NCI-H2029 treated with DMSO at 0.1 percent for 48 hours (cell line): ENCODE results near the gene RELN.
"Not testable (repeated sequence)": the region's sequence is repeated elsewhere in the genome, so short reads cannot be mapped to it uniquely, and the experiment has no call there.

Experiments used
- DNase-seq: peaks from one replicate; lab custom pipeline; 2025; lab: John Stamatoyannopoulos, UW

The RELN gene

GRCh38 chr7:103989200-103989784, at the start of gene RELN:
Gene RELN (minus strand): TSS chr7:103989658. CDS start chr7:103989356, 302 bp downstream.
- DNase-seq, result no peak

- DNase-seq, result no peak
Measured at GRCh38 chr7:104038136-104038535, 48.7 kb upstream of the RELN start.

GRCh38 chr7:104036889-104037288, 47.4 kb upstream of the RELN start:
- DNase-seq, result not testable (repeated sequence)

- no peak for DNase-seq
Measured at GRCh38 chr7:104035351-104035750, 45.9 kb upstream of the RELN start.

DNA sequence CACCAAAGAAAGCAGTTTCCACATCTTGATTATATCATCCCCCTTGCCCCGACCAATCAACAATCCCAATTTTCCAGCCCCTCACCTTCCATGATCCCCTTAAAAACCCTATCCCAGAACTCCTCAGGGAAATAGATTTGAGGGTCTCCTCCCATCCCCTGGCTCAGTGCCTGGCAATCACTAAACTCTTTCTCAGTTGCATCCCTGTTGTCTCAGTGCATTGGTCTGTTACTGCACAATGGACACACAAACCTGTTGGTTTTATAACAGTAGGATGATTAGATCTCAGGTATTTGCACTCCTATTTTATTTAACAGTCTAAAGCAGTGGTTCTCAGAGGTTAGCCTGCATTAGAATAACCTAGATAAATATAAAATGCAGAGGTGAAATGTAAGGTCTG, 45.2 kb upstream of the RELN start:
- DNase-seq, result no peak

DNA sequence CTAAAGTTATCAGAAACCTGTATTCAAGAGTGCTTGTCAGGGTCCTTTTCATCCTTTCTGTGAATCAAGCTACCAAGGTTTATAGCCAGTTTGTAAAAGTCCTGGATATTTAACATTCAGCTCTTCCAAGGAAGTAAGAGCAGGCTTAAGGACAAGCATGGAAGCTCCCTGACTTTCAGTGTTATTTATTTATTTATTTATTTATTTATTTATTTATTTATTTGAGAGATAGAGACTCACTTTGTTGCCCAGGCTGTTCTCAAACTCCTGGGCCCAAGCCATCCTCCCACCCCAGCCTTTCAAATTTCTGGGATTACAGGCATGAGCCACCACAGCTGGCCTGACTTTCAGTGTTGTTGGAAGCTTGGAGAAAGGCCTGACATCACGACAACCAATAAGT, 44.4 kb upstream of the RELN start:
- no peak for DNase-seq

DNA sequence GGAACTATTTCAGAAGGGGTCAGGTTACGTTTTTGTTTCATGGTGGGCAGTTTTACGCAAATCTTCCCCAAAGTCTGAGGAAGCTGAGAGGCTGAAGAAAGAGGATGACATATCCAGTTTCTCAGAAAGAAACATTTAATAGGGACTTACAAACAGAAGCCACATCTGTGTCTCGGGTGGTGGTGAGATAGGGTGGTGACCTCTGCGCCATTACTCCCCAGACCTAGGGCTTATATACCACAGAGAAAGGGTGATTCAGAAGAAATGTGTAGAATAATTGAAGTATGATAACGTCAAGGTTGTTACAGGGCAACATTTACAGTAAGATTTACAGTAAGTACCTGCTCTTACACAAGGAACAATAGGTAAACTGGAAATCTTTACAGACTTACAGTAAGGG, 43.0 kb upstream of the RELN start:
- no peak for DNase-seq

GRCh38 chr7:104029765-104030164, 40.3 kb upstream of the RELN start:
- no peak for DNase-seq

DNA sequence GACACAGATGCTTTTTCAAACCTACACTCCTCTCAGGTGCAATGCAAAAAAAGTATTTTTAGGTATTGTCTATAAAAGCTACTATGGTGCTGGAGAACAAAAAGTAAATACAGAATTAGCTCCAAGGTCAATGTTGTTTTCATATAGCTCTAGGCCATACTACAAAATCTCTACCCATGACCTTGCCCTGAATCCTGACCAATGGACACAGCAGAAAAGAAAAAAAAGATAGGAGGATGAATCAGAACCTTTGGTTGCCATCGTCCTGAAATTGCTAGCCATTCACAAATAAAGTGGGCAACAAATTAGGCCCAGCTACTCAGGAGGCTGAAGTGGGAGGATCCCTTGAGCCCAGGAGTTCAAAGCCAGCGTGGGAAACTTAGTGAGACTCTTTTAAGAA, 35.2 kb upstream of the RELN start:
- DNase-seq, result no peak

DNA sequence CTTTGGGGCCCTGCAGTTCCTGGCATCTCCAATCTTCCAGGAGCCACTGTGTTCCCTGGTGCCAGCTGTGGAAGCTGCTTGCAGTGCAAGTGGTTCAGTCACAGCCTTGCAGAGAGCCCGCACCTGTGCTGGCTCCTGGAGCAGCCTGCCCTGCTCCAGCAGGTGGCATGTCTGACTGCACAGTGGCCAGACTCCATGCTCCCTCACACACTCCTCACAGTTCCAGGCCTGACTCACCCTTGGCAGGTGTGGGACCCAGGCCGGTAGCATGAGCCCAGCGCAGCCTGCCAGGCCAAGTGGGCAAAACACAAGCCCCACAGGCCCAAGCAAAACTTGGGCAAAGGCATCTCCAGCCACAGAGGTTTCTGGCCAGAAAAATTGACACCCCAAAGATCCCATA, 33.6 kb upstream of the RELN start:
- no peak for DNase-seq

DNA sequence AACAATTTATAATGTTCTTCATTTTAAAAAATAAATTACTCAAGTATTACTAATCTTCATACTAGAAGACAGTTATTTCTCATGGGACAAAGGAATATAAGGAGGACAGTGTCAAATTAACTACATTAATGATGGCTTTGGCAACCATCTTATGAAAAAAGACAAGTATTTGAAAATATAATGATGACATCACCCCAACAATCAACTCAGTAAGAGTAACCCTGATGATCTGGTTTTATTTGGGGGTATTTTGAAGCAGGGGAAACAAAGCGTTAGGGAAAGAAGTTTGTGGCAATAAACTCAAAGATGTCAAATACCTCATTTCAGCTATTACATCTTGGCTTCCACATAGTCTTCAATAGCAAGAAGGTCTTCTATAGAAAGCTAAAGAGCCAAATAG, 29.0 kb upstream of the RELN start:
- no peak for DNase-seq

DNA sequence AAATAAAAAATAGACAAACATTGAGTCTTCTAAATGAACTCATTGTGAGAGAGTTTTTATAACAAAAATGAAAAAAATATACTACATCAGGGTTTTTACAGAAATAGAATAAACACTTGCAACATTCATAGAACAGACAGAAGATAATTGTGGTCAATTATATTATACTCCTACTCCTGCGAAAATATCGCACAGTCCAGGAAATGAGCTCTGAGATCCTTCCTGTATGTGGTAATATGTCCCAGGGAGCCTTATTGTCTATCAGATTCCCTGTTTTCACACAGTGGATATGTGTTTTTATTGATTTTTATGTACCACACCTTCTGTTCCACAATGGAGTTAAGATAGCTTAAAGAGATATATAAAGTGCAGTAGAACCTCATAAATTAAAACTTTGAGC, 27.5 kb upstream of the RELN start:
- DNase-seq, result no peak

GRCh38 chr7:104012835-104013234, 23.4 kb upstream of the RELN start:
- DNase-seq, result no peak

- DNase-seq, result no peak
Measured at GRCh38 chr7:104011829-104012228, 22.4 kb upstream of the RELN start.

GRCh38 chr7:104010052-104010909, 20.8 kb upstream of the RELN start:
- no peak for DNase-seq

DNA sequence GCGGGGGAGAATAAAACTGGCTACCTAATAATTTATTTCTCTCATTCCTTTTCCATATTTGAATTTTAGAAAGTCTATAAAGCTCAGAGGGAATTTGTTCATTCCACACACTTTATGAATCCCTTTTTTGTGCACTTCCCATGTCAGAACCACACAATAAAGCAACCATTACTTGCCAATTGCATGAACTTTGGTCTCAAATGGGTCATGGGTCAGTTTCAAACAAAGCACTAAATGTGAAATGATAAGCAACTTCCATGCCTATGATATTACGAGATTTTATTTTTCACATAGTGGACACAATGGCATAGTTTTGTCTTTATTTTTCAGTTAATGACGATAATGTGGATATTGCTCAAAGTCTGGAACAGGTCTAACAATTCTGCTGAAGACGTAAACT, 18.6 kb upstream of the RELN start:
- no peak for DNase-seq

DNA sequence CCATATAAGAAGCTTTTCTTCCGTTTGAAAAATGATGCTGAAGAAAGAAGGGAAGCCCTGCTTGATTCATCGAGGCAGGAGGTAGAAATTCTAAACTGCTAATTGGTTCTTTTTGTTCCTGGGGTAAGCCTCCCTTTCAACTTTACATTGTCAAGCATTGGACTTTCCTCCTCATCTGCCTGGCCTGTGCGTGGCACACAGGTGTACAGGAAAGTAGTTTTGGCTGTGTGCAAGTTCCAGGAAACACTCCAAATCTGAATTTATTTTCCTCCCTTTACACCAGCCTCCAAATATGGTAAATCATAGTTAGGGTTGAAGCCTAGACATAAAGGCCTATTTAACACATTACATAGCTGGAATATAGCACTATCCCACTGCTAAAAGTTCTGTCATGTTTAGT, 18.2 kb upstream of the RELN start:
- DNase-seq, result no peak

DNA sequence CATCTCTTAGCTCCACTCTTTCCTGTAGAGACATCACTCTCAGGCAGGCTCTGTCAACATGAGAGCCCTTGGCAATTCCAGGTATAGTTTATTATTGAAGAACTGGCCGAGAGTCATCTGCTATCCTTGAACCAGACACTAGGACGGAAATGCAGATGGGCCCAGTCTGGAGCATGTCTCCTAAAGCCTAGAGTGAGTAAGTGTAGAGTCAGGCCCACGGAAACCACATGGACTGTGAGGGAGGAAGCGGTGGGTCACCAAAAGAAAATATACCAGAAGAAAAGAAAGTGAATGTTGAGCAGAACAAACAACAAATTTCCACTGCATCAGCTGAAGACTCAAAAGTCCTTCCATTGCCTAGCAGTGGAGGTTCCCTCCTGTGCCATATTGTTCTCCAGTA, 15.7 kb upstream of the RELN start:
- no peak for DNase-seq

GRCh38 chr7:103996639-103997038, 7.2 kb upstream of the RELN start:
- DNase-seq, result no peak

DNA sequence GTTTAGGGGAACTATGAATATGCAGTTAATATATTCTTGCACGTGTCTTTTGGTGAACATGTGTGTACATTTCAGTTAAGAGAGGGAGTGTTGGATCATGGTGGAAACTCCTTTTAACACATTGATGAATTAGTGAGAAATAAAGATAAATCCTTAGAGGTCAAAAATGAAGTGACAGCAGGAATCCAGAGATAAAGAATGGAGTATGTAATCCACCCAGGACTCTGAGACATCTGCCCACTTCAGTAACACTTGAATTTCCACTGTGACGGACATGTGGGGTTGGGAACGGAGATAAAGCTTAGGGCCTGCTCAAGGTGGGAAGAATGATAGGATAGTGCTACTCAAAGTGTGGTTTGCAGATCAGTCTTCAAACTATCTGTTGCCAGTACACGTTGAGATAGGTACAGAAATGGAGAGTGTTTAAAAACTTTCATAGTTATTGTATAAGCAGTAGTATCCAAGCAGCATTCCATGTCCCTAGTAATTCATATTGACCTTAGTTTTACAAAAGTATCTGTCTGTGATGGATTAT, 6.6 kb upstream of the RELN start:
- no peak for DNase-seq

DNA sequence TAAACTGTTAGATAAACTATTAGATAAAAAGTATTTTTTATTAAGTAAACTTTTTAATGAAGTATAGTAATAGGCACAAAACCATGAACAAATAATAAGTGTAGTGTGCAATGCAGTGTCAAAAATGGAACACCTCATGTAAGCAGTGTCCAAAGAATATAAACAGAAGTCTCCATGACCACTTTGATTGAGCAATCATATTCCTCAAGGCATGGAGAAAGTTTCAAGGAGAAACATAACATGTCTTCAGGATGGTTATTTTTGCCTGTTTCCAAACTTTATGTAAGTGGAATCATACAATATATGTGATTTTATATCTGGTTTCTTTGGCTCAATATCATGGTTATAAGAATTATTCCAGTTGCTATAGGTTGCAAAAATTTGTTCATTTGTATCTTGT, 6.1 kb upstream of the RELN start:
- no peak for DNase-seq

- no peak for DNase-seq
Measured at GRCh38 chr7:103993551-103993950, 4.1 kb upstream of the RELN start.

DNA sequence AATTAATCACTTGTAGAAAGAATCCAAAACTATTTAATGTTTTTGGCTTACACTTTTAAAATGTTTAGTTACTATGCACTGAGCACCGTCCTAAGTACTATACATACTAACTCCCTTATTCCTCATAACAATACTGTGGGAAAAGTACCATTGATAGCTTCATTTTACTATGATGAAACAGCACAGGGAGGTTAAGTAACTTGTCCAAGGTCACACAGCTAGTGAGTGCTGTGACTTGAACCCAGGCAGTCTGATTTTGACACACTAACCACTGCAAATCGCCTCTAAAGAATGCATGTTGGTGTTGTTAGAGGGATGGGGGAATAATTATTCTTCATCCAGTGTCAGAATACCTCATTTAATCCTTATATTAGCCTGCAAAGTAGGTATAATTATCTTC, 1.9 kb upstream of the RELN start:
- no peak for DNase-seq

DNA sequence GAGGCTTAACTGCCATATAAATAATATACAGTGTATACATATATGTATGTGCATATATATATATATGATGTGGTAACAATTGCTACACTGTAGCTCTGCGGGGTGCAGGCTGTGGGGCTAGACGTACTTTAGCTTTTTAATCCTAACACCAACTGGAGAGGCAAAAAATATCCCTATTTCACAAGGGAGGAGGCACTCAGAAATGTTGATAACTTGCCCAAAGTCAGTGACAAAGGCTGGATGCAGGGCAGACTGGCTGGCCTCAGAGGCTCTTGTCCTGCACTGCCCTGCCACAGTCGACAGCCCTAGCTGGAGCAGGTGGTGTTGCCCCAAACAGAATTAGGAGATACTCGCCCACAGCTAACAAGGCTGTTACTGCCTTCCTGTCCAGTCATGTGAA, 1.5 kb upstream of the RELN start:
- DNase-seq, result no peak
